GM18861 (cell line): ENCODE measurements around the gene UNC5A.

ENCODE experiments used
- ATAC-seq: cut with Tn5 transposase; IDR thresholded peaks from one replicate; pipeline ENCODE4 v1.9.1; 2021; ENCODE audit not compliant: unreplicated experiment

Gene UNC5A

GRCh38 chr5:176844706-176845391 is 34.5 kb downstream of the UNC5A start:
- no peak for ATAC-seq

- ATAC-seq: no peak
Observed at GRCh38 chr5:176845392-176845713, 35.0 kb downstream of the UNC5A start.

- ATAC-seq: no peak
Observed at GRCh38 chr5:176846335-176847140, 36.2 kb downstream of the UNC5A start.

GRCh38 chr5:176847148-176847547 is 36.8 kb downstream of the UNC5A start:
- ATAC-seq: no peak

GRCh38 chr5:176847726-176848290 is 37.4 kb downstream of the UNC5A start:
- ATAC-seq: no peak

GRCh38 chr5:176848651-176849050 is 38.3 kb downstream of the UNC5A start:
- no peak for ATAC-seq

GRCh38 chr5:176849611-176850227 is 39.4 kb downstream of the UNC5A start:
- no peak for ATAC-seq

GRCh38 chr5:176850371-176851245 is 40.2 kb downstream of the UNC5A start:
- ATAC-seq: no peak

GRCh38 chr5:176851380-176851779 is 41.0 kb downstream of the UNC5A start:
- no peak for ATAC-seq

- ATAC-seq: no peak
Observed at GRCh38 chr5:176851871-176852658, 41.7 kb downstream of the UNC5A start.

- ATAC-seq: no peak
Observed at GRCh38 chr5:176853151-176853778, 42.9 kb downstream of the UNC5A start.

GRCh38 chr5:176854164-176854563 is 43.8 kb downstream of the UNC5A start:
- no peak for ATAC-seq

GRCh38 chr5:176855598-176855997 is 45.2 kb downstream of the UNC5A start:
- ATAC-seq: no peak

- no peak for ATAC-seq
Observed at GRCh38 chr5:176856746-176857145, 46.4 kb downstream of the UNC5A start.

- no peak for ATAC-seq
Observed at GRCh38 chr5:176857216-176857893, 47.0 kb downstream of the UNC5A start.

GRCh38 chr5:176857894-176858273 is 47.5 kb downstream of the UNC5A start:
- no peak for ATAC-seq

- ATAC-seq: no peak
Observed at GRCh38 chr5:176859916-176860315, 49.6 kb downstream of the UNC5A start.

GRCh38 chr5:176860381-176860780 is 50.0 kb downstream of the UNC5A start:
- no peak for ATAC-seq

GRCh38 chr5:176861276-176861675 is 50.9 kb downstream of the UNC5A start:
- no peak for ATAC-seq
